Mesenchymal stem cell (in vitro differentiated cells and primary cell): ENCODE measurements around the gene SCYGR6.

ENCODE experiments used
- DNase-seq: peaks from one replicate; pipeline ENCODE4 v3.0.0-alpha.2; 2013
- H2AFZ ChIP-seq: one replicate; pipeline ENCODE4 v1.6.1; 2013; ENCODE audit warnings: low read depth, mild to moderate bottlenecking, control low read depth, inconsistent platforms, low read length, moderate library complexity
- H2AK5ac ChIP-seq: 2 replicates; pipeline ENCODE4 v1.6.1; 2013; ENCODE audit warnings: low read length, moderate library complexity, mild to moderate bottlenecking, inconsistent platforms; ENCODE audit not compliant: severe bottlenecking
- H2BK120ac ChIP-seq: one replicate; pipeline ENCODE4 v1.6.1; 2013; ENCODE audit warnings: low read depth, mild to moderate bottlenecking, inconsistent platforms, low read length, moderate library complexity
- H2BK12ac ChIP-seq, 2 experiments: one replicate each; pipeline ENCODE4 v1.6.1; 2013; ENCODE audit warnings: inconsistent platforms in 2 of 2, low read length in 2 of 2, mild to moderate bottlenecking in 2 of 2, moderate library complexity in 2 of 2, control low read depth in 1 of 2
- H2BK15ac ChIP-seq: one replicate; pipeline ENCODE4 v1.6.1; 2013; ENCODE audit warnings: mild to moderate bottlenecking, low read depth, inconsistent platforms; ENCODE audit not compliant: poor library complexity, severe bottlenecking
- H2BK5ac ChIP-seq: 2 replicates; pipeline ENCODE4 v1.6.1; 2013; ENCODE audit warnings: low read depth, mild to moderate bottlenecking, low read length, control low read depth, inconsistent platforms; ENCODE audit not compliant: poor library complexity, severe bottlenecking
- H3K14ac ChIP-seq, 2 experiments: one replicate each; pipeline ENCODE4 v1.6.1; 2013; ENCODE audit warnings: inconsistent platforms in 2 of 2, low read length in 2 of 2, control low read depth in 1 of 2, mild to moderate bottlenecking in 1 of 2, moderate library complexity in 1 of 2
- H3K18ac ChIP-seq, 2 experiments: one replicate each; pipeline ENCODE4 v1.6.1; 2013; ENCODE audit warnings: inconsistent platforms in 2 of 2, low read length in 2 of 2, control low read depth in 1 of 2, low read depth in 1 of 2, mild to moderate bottlenecking in 1 of 2
- H3K23ac ChIP-seq, 2 experiments: one replicate each; pipeline ENCODE4 v1.6.1; 2013; ENCODE audit warnings: inconsistent platforms in 2 of 2, low read length in 2 of 2, mild to moderate bottlenecking in 2 of 2, moderate library complexity in 2 of 2, control low read depth in 1 of 2
- H3K27ac ChIP-seq: 2 replicates; pipeline ENCODE4 v1.5.1; 2013; ENCODE audit warnings: mild to moderate bottlenecking, moderate library complexity, low read length, control low read depth, inconsistent platforms; ENCODE audit not compliant: poor library complexity, severe bottlenecking
- H3K27me3 ChIP-seq, 2 experiments: 2 replicates each; pipeline versions ENCODE4 v1.6.1 to v1.7.0; 2013; ENCODE audit warnings: low read length in 2 of 2, mild to moderate bottlenecking in 2 of 2, moderate library complexity in 2 of 2, control low read depth in 1 of 2, inconsistent platforms in 1 of 2; ENCODE audit not compliant: control insufficient read depth in 1 of 2, insufficient read depth in 1 of 2
- H3K36me3 ChIP-seq, 2 experiments: 2 replicates each; pipeline versions ENCODE4 v1.6.1 to v1.7.0; 2013; ENCODE audit warnings: low read length in 2 of 2, control low read depth in 1 of 2, inconsistent platforms in 1 of 2, low read depth in 1 of 2, mild to moderate bottlenecking in 1 of 2; ENCODE audit not compliant: insufficient read depth in 2 of 2, control insufficient read depth in 1 of 2
- H3K4ac ChIP-seq, 2 experiments: one replicate each; pipeline ENCODE4 v1.6.1; 2013; ENCODE audit warnings: inconsistent platforms in 2 of 2, low read length in 2 of 2, mild to moderate bottlenecking in 2 of 2, moderate library complexity in 2 of 2, control low read depth in 1 of 2, low read depth in 1 of 2
- H3K4me1 ChIP-seq: 2 replicates; pipeline ENCODE4 v1.6.1; 2013; ENCODE audit warnings: low read depth, low read length, control low read depth; ENCODE audit not compliant: control insufficient read depth, insufficient read depth
- H3K4me2 ChIP-seq: 2 replicates; pipeline ENCODE4 v1.6.1; 2013; ENCODE audit warnings: low read length, mild to moderate bottlenecking, inconsistent platforms; ENCODE audit not compliant: poor library complexity, severe bottlenecking
- H3K4me3 ChIP-seq, 2 experiments: 2 replicates each; pipeline versions ENCODE4 v1.5.1 to v1.7.0; 2013; ENCODE audit warnings: low read length in 2 of 2, mild to moderate bottlenecking in 2 of 2, control low read depth in 1 of 2, low read depth in 1 of 2; ENCODE audit not compliant: insufficient read depth in 1 of 2
- H3K79me1 ChIP-seq: replicated peaks from 2 replicates; pipeline ENCODE4 v1.6.1; 2013; ENCODE audit warnings: mild to moderate bottlenecking, control low read depth, low read length, inconsistent platforms; ENCODE audit not compliant: poor library complexity, severe bottlenecking
- H3K9ac ChIP-seq: 2 replicates; pipeline ENCODE4 v1.7.0; 2013; ENCODE audit warnings: mild to moderate bottlenecking, low read length, moderate library complexity
- H3K9me3 ChIP-seq: 2 replicates; pipeline ENCODE4 v1.7.0; 2013; ENCODE audit warnings: mild to moderate bottlenecking, low read length; ENCODE audit not compliant: control insufficient read depth
- H4K8ac ChIP-seq: one replicate; pipeline ENCODE4 v1.6.1; 2013; ENCODE audit warnings: inconsistent platforms, mild to moderate bottlenecking, low read length, moderate library complexity
- H4K91ac ChIP-seq: one replicate; pipeline ENCODE4 v1.6.1; 2013; ENCODE audit warnings: mild to moderate bottlenecking, low read length, inconsistent platforms
- whole genome bisulfite sequencing: methylation state at CpG from one replicate; pipeline ENCODE4 v1.1.7; 2013; ENCODE audit warnings: mixed read lengths; 5-methylcytosine and 5-hydroxymethylcytosine counted together

The SCYGR6 gene

DNA sequence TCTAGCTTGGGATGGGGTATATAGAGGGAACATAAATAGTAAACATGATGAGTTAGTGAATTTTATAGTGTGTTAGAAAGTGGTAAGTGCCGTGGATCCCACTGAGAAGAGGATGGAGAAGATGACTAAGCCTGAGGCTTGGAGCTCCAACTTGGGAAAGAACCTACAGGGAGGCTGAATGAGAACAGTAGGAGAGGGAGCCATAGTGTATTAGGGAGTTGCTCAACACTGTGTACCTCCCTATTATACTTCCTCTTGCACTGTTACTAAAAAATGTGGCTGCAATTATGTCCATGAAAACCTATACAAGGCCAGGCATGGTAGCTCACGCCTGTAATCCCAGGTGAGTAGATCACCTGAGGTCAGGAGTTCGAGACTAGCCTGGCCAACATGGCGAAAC lies 3.9 kb downstream of the SCYGR6 start:
- H3K4me3 ChIP-seq: no peak overlapping the region
- peaks cover 7% of the 10 kb centered on the region for H3K4me1 ChIP-seq
- H3K14ac ChIP-seq: no peak overlapping the region
- H3K18ac ChIP-seq: no peak overlapping the region
- no peak overlapping the region for H2AFZ ChIP-seq
- no peak overlapping the region for H2AK5ac ChIP-seq
- 87% methylated on average over 4 of the region's 4 CpGs for WGBS
- no peak overlapping the region for H2BK12ac ChIP-seq
- no peak overlapping the region for H3K27ac ChIP-seq
- H4K8ac ChIP-seq: no peak overlapping the region
- no peak overlapping the region for H2BK15ac ChIP-seq
- no peak overlapping the region for H3K23ac ChIP-seq
- H3K36me3 ChIP-seq: no peaks in the 10 kb centered on the region
- no peak overlapping the region for H3K4ac ChIP-seq
- peaks cover 0 to 3% of the 10 kb centered on the region in 2 experiments for H3K27me3 ChIP-seq
- no peak overlapping the region for H4K91ac ChIP-seq
- no peak overlapping the region for H2BK5ac ChIP-seq
- H3K9me3 ChIP-seq: no peaks in the 10 kb centered on the region
- no peaks in the 10 kb centered on the region for H3K79me1 ChIP-seq
- no peak overlapping the region for H3K4me2 ChIP-seq
- no peak for DNase-seq
- no peak overlapping the region for H3K9ac ChIP-seq
- no peak overlapping the region for H2BK120ac ChIP-seq

GRCh38 chr2:227719641-227720040 lies 4.9 kb downstream of the SCYGR6 start:
- no peak overlapping the region for H3K4me3 ChIP-seq
- no peak overlapping the region for H2AFZ ChIP-seq
- H3K14ac ChIP-seq: no peak overlapping the region
- no peak for DNase-seq
- WGBS: 93% methylated on average over 4 of the region's 4 CpGs
- H2BK120ac ChIP-seq: no peak overlapping the region
- no peak overlapping the region for H3K23ac ChIP-seq
- no peak overlapping the region for H3K9ac ChIP-seq
- H3K18ac ChIP-seq: no peak overlapping the region
- no peak overlapping the region for H2AK5ac ChIP-seq
- H3K36me3 ChIP-seq: no peaks in the 10 kb centered on the region
- H3K4ac ChIP-seq: no peak overlapping the region
- no peak overlapping the region for H3K4me2 ChIP-seq
- H2BK12ac ChIP-seq: no peak overlapping the region
- no peak overlapping the region for H3K27ac ChIP-seq
- no peak overlapping the region for H4K8ac ChIP-seq
- H4K91ac ChIP-seq: no peak overlapping the region
- peaks cover 7% of the 10 kb centered on the region for H3K4me1 ChIP-seq
- H2BK15ac ChIP-seq: no peak overlapping the region
- peaks cover 0 to 3% of the 10 kb centered on the region in 2 experiments for H3K27me3 ChIP-seq
- no peaks in the 10 kb centered on the region for H3K9me3 ChIP-seq
- H2BK5ac ChIP-seq: no peak overlapping the region
- no peaks in the 10 kb centered on the region for H3K79me1 ChIP-seq

DNA sequence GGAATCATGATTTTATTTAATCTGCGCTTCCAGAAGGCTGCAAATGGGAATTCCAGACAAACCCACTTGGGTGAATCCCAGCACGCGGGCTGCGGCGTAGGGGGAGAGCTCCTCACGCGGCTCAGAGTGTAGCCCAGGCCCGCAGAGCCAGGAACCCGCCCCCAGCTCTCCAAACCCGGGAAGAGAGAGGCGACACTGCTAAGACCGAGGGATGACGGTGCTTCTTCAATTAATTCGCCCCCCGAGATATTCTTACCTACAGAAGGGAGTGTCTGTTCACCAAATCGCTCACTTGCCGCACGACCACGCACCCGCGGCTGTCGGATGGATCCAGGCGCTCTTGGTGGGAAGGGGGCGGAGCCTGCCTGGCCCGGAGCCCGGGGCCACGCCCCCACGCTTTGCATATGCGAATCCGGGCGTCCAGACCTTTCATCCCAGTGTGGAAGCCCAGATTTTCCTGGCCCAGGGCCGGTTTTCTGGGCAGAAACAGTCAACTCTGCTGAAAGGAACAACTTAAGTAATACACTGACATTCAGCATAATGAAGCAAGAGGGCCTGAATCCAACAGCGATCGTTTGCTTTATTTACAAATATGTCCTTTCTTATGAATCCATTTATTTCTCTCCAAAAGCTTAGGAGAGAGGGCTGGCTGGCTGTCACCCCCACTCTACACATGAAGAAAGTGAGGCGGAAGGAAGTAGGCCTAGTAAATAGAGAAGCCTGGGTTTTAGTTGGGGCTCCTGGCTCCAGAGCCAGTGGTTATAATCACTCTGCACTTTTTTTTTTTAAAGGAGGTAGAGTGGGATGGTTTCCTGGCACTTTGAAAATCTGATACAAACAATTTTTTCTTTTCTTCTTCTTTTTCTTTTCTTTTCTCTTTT lies 6.6 kb downstream of the SCYGR6 start, which contains the start of gene SLC19A3:
Gene SLC19A3 (minus strand): TSS at position 342 of the 881 bp plus-strand sequence. CDS start 15,710 bp downstream, outside the sequence.
- Histone ChIP-seq H3K4me2 (peak within 1 kb of the TSS; percentile 90), H3K9me3 (no peaks in the 10 kb centered on the region), H2BK12ac (no peak within 1 kb of the TSS), H3K18ac (no peak within 1 kb of the TSS), H4K8ac (peak within 1 kb of the TSS; percentile 49), H2BK15ac (no peak within 1 kb of the TSS), H3K27me3 (peaks cover 0 to 3% of the 10 kb centered on the region in 2 experiments), H3K4ac (no peak within 1 kb of the TSS), H2BK5ac (no peak within 1 kb of the TSS), H4K91ac (no peak within 1 kb of the TSS), H3K9ac (peak within 1 kb of the TSS; percentile 88), H3K14ac (no peak within 1 kb of the TSS), H3K27ac (no peak within 1 kb of the TSS), H2AFZ (no peak within 1 kb of the TSS), H3K79me1 (no peaks in the 10 kb centered on the region), H2BK120ac (no peak within 1 kb of the TSS), H3K4me3 (peak within 1 kb of the TSS; percentile 57 to 81), H2AK5ac (no peak within 1 kb of the TSS), H3K23ac (no peak within 1 kb of the TSS), H3K4me1 (peaks cover 7% of the 10 kb centered on the region), H3K36me3 (no peaks in the 10 kb centered on the region)
- whole genome bisulfite sequencing: 4% methylated on average over 34 of the region's 35 CpGs
- DNase-seq: peak; percentile 73

- Histone ChIP-seq H4K8ac (no peak overlapping the region), H2BK15ac (no peak overlapping the region), H2AFZ (no peak overlapping the region), H3K36me3 (no peaks in the 10 kb centered on the region), H3K4me1 (peaks cover 4% of the 10 kb centered on the region), H3K4me2 (no peak overlapping the region), H3K9me3 (no peaks in the 10 kb centered on the region), H4K91ac (no peak overlapping the region), H3K79me1 (no peaks in the 10 kb centered on the region), H2AK5ac (no peak overlapping the region), H2BK12ac (no peak overlapping the region), H2BK5ac (no peak overlapping the region), H3K18ac (no peak overlapping the region), H3K27ac (no peak overlapping the region), H3K4ac (no peak overlapping the region), H3K4me3 (no peak overlapping the region), H3K23ac (no peak overlapping the region), H2BK120ac (no peak overlapping the region), H3K9ac (no peak overlapping the region), H3K27me3 (no peaks in the 10 kb centered on the region), H3K14ac (no peak overlapping the region)
- no peak for DNase-seq
- WGBS: 100% methylated on average over 1 of the region's 2 CpGs
Measured at GRCh38 chr2:227716501-227716900, 8.1 kb downstream of the SCYGR6 start.
